ENCODE data around the gene AGTRAP. TPM values are rescaled to one million over a fixed set of nuclear protein-coding genes. Genes with fewer than 3 reads are reported as not detected.

Gene AGTRAP
- total and polyA plus RNA-seq, 2 donors (not counting 3 experiments of a cell fraction or from before 2014, with no cell fraction given): 41.6 to 101 TPM

- no peak overlapping the region for H3K27ac ChIP-seq (ENCODE audit: insufficient read depth, low read depth, low read length)
- H4K20me1 ChIP-seq (replicated peaks; ENCODE audit: control insufficient read depth, extremely low read depth, insufficient read depth, low read length): no peaks in the 10 kb centered on the region
- POLR2A ChIA-PET: no interaction called here
- no peak for DNase-seq (ENCODE audit: low read depth, low spot score)
- H3K4me3 ChIP-seq (replicated peaks in 1 of 3; ENCODE audit: insufficient read depth in 1 of 3, low read depth in 1 of 3, low read length in 3 of 3): no peak overlapping the region
- no peak for TF ChIP-seq MYC (IDR thresholded peaks at IDR 0.05; ENCODE audit: low read depth, low read length)
- no peak for TF ChIP-seq POLR2A (IDR thresholded peaks at IDR 0.05; ENCODE audit: low read depth, low read length)
- TF ChIP-seq FOS (IDR thresholded peaks at IDR 0.05; ENCODE audit: borderline replicate concordance, insufficient read depth, low read length): no peak
- TF ChIP-seq, protein P1, sequence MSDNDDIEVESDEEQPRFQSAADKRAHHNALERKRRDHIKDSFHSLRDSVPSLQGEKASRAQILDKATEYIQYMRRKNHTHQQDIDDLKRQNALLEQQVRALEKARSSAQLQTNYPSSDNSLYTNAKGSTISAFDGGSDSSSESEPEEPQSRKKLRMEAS (IDR thresholded peaks at IDR 0.05; ENCODE audit: insufficient read depth, insufficient read length): no peak
- TF ChIP-seq JUN (IDR thresholded peaks at IDR 0.05; ENCODE audit: borderline replicate concordance, insufficient read depth, insufficient read length, low read depth): no peak
- no peak for TF ChIP-seq GATA2 (IDR thresholded peaks at IDR 0.05; ENCODE audit: insufficient read depth, insufficient read length, low read depth, low read length)
- no peak for TF ChIP-seq EZH2 (IDR thresholded peaks at IDR 0.05; ENCODE audit: borderline replicate concordance, low read depth, low read length, severe bottlenecking)
- TF ChIP-seq, protein P2, sequence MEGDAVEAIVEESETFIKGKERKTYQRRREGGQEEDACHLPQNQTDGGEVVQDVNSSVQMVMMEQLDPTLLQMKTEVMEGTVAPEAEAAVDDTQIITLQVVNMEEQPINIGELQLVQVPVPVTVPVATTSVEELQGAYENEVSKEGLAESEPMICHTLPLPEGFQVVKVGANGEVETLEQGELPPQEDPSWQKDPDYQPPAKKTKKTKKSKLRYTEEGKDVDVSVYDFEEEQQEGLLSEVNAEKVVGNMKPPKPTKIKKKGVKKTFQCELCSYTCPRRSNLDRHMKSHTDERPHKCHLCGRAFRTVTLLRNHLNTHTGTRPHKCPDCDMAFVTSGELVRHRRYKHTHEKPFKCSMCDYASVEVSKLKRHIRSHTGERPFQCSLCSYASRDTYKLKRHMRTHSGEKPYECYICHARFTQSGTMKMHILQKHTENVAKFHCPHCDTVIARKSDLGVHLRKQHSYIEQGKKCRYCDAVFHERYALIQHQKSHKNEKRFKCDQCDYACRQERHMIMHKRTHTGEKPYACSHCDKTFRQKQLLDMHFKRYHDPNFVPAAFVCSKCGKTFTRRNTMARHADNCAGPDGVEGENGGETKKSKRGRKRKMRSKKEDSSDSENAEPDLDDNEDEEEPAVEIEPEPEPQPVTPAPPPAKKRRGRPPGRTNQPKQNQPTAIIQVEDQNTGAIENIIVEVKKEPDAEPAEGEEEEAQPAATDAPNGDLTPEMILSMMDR (IDR thresholded peaks at IDR 0.05; ENCODE audit: extremely low read depth in 1 of 2, insufficient read depth in 1 of 2, low read depth in 1 of 2, low read length in 2 of 2): no peak
- TF ChIP-seq POLR2AphosphoS5 (IDR thresholded peaks at IDR 0.05; ENCODE audit: insufficient read depth, low read depth, low read length): no peak
- intact Hi-C loops (cut with micrococcal nuclease) (loop anchor here (1.0 kb wide), 1 partner anchor 38 kb away; no protein-coding TSS in a partner anchor), dilution Hi-C loops (cut with MboI; ENCODE audit: extremely low pct_ligation_motif_present, low sequenced_read_pairs) (no loop called here)
- H3K4me1 ChIP-seq (ENCODE audit: control insufficient read depth, extremely low read depth, insufficient read depth, low read length): peaks cover 8% of the 10 kb centered on the region
- CTCF ChIA-PET: interaction anchor here (0.6 to 5.5 kb wide), 7 partner anchors 8 to 120 kb away, joined by 3 to 31 read pairs (median 5); partner anchors contain the start of gene FBXO6
- H3K9ac ChIP-seq (replicated peaks; ENCODE audit: extremely low read depth, insufficient read depth, low read length): peak overlapping the region; percentile 4
- FAIRE-seq: no peak
- peak overlapping the region; percentile 17 for H2AFZ ChIP-seq (ENCODE audit: low read depth, low read length)
- no peaks in the 10 kb centered on the region for H3K36me3 ChIP-seq (ENCODE audit: control insufficient read depth in 2 of 2, extremely low read depth in 1 of 2, insufficient read depth in 2 of 2, low read length in 2 of 2)
- no TSS peak for BruUV-seq (replicated peaks)
- no peaks in the 10 kb centered on the region for H3K79me2 ChIP-seq (ENCODE audit: control insufficient read depth, insufficient read depth, low read length)
- no peak overlapping the region for H3K4me2 ChIP-seq (ENCODE audit: insufficient read depth, low read length)
- no peaks in the 10 kb centered on the region for H3K9me3 ChIP-seq (replicated peaks; ENCODE audit: control insufficient read depth, insufficient read depth, low read length)
- H3K9me1 ChIP-seq (replicated peaks; ENCODE audit: control insufficient read depth, extremely low read depth, insufficient read depth, low read length): no peaks in the 10 kb centered on the region
- no peaks in the 10 kb centered on the region for H3K27me3 ChIP-seq (ENCODE audit: control insufficient read depth in 2 of 2, insufficient read depth in 2 of 2, low read length in 2 of 2)
Measured at GRCh38 chr1:11784256-11784992, 48.5 kb downstream of the AGTRAP start.
